K562 (cell line): ENCODE results near the gene TXNRD2. TPM values are rescaled to one million over a fixed set of nuclear protein-coding genes. Genes with fewer than 3 reads are reported as not detected.
A peak's percentile ranks its signal among the peaks of the same experiment; 100 is the strongest.

Experiments used
- MAFK ChIP-seq: IDR thresholded peaks from 2 replicates; pipeline ENCODE4 v1.6.1; 2011; ENCODE audit warnings: low read length, improper control_type of control experiment
- NR2F6 ChIP-seq: fragments of 450-650 bp; formaldehyde crosslinking; IDR thresholded peaks from 2 replicates; pipeline ENCODE4 v1.4.0; 2020; ENCODE audit warnings: mild to moderate bottlenecking
- polyA plus RNA-seq, 8 experiments: library from polyadenylated mRNA; depleted of rRNA in 4 of 8; stranded (reverse) in 5 of 8; unstranded in 3 of 8; fragments of >200 nt; fragmentation: Nextera tagmentation in 2 of 8; fragmentation: Illumina TruSeq in 1 of 8; extraction: Ambion mirVana in 2 of 8; extraction: Trizol in 1 of 8; gene quantifications; 2 replicates each; pipeline versions ENCODE4 v1.2.1 to v1.2.3, GENCODE V29; 2011 to 2014; ENCODE audit warnings: inconsistent platforms in 1 of 8, missing spikeins in 1 of 8
- total RNA-seq, 7 experiments: library from RNA; depleted of rRNA in 6 of 7; stranded (reverse); fragments of >200 nt in 6 of 7; fragmentation: Illumina TruSeq in 2 of 7; extraction: Trizol in 2 of 7; gene quantifications; 2 replicates each; pipeline versions ENCODE4 v1.2.1 to v1.2.3, GENCODE V29; 2011 to 2021; ENCODE audit warnings: low replicate concordance in 1 of 7
- TF ChIP-seq, protein P1 (sequence below), 2 experiments: fragments of 450-650 bp; formaldehyde crosslinking in 1 of 2; IDR thresholded peaks; 2 replicates each; pipeline versions ENCODE4 v1.4.0 to v1.6.1; 2014 to 2020; ENCODE audit warnings: mild to moderate bottlenecking in 2 of 2, borderline replicate concordance in 1 of 2, low read depth in 1 of 2
- TF ChIP-seq, protein P2 (sequence below): fragments of 200-600 bp; sonication (generic); IDR thresholded peaks from one replicate; pipeline ENCODE4 v1.6.1; 2012; ENCODE audit warnings: mild to moderate bottlenecking, low read depth, low read length, inconsistent platforms

Gene TXNRD2
- total and polyA plus RNA-seq, 9 of the 15 experiments (the other 6 are each of a cell fraction or from before 2014, with no cell fraction given) = 3.3 to 80.2 (median 49.4) TPM

DNA sequence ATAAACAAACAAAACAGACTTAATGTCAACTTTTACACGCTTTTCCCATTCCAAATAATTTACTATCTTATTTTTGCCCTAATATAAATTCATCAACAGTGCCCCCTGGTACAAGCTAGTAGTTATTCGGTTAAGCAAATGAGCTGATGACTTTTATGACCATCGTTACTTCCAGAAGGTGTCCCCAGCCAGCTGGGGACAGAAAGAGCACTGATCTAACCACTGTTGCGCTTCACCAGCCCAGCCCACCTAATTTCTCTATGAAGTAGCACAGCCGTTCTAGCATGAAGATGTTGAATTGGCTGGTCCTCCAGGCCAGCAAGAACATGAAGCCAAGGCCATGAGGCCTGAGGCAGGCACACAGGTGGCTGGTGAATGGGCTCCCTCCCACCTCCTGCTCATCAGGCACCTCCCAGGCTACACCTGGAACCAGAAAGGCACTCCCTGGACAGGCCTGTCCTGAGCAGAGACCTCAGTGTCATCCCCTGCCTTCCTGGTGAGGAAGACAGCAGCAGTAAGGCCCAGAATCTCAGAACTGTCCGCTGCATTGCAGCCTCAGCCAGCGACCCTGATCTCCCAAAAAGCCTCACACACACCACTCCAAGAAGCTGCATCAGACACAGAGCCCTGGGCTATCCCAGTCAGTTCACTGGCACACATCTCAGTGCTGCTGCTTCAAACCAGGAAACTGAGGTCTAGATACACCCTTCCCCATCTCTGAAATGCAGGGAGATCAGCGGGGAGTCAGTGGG, 99.8 kb downstream of the TXNRD2 start (continued):
- TF ChIP-seq, protein P1, sequence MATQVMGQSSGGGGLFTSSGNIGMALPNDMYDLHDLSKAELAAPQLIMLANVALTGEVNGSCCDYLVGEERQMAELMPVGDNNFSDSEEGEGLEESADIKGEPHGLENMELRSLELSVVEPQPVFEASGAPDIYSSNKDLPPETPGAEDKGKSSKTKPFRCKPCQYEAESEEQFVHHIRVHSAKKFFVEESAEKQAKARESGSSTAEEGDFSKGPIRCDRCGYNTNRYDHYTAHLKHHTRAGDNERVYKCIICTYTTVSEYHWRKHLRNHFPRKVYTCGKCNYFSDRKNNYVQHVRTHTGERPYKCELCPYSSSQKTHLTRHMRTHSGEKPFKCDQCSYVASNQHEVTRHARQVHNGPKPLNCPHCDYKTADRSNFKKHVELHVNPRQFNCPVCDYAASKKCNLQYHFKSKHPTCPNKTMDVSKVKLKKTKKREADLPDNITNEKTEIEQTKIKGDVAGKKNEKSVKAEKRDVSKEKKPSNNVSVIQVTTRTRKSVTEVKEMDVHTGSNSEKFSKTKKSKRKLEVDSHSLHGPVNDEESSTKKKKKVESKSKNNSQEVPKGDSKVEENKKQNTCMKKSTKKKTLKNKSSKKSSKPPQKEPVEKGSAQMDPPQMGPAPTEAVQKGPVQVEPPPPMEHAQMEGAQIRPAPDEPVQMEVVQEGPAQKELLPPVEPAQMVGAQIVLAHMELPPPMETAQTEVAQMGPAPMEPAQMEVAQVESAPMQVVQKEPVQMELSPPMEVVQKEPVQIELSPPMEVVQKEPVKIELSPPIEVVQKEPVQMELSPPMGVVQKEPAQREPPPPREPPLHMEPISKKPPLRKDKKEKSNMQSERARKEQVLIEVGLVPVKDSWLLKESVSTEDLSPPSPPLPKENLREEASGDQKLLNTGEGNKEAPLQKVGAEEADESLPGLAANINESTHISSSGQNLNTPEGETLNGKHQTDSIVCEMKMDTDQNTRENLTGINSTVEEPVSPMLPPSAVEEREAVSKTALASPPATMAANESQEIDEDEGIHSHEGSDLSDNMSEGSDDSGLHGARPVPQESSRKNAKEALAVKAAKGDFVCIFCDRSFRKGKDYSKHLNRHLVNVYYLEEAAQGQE (IDR thresholded peaks at IDR 0.05; ENCODE audit: borderline replicate concordance) = peak; percentile 43; the same call in 1 of the 2 replicates
- TF ChIP-seq, protein P1 (CRISPR knock-in tag; IDR thresholded peaks at IDR 0.05; ENCODE audit: low read depth) = no peak
- TF ChIP-seq, protein P2, sequence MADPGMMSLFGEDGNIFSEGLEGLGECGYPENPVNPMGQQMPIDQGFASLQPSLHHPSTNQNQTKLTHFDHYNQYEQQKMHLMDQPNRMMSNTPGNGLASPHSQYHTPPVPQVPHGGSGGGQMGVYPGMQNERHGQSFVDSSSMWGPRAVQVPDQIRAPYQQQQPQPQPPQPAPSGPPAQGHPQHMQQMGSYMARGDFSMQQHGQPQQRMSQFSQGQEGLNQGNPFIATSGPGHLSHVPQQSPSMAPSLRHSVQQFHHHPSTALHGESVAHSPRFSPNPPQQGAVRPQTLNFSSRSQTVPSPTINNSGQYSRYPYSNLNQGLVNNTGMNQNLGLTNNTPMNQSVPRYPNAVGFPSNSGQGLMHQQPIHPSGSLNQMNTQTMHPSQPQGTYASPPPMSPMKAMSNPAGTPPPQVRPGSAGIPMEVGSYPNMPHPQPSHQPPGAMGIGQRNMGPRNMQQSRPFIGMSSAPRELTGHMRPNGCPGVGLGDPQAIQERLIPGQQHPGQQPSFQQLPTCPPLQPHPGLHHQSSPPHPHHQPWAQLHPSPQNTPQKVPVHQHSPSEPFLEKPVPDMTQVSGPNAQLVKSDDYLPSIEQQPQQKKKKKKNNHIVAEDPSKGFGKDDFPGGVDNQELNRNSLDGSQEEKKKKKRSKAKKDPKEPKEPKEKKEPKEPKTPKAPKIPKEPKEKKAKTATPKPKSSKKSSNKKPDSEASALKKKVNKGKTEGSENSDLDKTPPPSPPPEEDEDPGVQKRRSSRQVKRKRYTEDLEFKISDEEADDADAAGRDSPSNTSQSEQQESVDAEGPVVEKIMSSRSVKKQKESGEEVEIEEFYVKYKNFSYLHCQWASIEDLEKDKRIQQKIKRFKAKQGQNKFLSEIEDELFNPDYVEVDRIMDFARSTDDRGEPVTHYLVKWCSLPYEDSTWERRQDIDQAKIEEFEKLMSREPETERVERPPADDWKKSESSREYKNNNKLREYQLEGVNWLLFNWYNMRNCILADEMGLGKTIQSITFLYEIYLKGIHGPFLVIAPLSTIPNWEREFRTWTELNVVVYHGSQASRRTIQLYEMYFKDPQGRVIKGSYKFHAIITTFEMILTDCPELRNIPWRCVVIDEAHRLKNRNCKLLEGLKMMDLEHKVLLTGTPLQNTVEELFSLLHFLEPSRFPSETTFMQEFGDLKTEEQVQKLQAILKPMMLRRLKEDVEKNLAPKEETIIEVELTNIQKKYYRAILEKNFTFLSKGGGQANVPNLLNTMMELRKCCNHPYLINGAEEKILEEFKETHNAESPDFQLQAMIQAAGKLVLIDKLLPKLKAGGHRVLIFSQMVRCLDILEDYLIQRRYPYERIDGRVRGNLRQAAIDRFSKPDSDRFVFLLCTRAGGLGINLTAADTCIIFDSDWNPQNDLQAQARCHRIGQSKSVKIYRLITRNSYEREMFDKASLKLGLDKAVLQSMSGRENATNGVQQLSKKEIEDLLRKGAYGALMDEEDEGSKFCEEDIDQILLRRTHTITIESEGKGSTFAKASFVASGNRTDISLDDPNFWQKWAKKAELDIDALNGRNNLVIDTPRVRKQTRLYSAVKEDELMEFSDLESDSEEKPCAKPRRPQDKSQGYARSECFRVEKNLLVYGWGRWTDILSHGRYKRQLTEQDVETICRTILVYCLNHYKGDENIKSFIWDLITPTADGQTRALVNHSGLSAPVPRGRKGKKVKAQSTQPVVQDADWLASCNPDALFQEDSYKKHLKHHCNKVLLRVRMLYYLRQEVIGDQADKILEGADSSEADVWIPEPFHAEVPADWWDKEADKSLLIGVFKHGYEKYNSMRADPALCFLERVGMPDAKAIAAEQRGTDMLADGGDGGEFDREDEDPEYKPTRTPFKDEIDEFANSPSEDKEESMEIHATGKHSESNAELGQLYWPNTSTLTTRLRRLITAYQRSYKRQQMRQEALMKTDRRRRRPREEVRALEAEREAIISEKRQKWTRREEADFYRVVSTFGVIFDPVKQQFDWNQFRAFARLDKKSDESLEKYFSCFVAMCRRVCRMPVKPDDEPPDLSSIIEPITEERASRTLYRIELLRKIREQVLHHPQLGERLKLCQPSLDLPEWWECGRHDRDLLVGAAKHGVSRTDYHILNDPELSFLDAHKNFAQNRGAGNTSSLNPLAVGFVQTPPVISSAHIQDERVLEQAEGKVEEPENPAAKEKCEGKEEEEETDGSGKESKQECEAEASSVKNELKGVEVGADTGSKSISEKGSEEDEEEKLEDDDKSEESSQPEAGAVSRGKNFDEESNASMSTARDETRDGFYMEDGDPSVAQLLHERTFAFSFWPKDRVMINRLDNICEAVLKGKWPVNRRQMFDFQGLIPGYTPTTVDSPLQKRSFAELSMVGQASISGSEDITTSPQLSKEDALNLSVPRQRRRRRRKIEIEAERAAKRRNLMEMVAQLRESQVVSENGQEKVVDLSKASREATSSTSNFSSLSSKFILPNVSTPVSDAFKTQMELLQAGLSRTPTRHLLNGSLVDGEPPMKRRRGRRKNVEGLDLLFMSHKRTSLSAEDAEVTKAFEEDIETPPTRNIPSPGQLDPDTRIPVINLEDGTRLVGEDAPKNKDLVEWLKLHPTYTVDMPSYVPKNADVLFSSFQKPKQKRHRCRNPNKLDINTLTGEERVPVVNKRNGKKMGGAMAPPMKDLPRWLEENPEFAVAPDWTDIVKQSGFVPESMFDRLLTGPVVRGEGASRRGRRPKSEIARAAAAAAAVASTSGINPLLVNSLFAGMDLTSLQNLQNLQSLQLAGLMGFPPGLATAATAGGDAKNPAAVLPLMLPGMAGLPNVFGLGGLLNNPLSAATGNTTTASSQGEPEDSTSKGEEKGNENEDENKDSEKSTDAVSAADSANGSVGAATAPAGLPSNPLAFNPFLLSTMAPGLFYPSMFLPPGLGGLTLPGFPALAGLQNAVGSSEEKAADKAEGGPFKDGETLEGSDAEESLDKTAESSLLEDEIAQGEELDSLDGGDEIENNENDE = peak; percentile 25
- TF ChIP-seq NR2F6 (no peak), MAFK (peak; percentile 10; the same call in 1 of the 2 replicates)
